Mucosa of rectum (tissue), 2 donors: ENCODE results near the gene SNAI1.

Experiments used
- H3K27ac ChIP-seq, 2 donors: one replicate each; pipeline ENCODE4 v1.7.0; 2013; ENCODE audit warnings: inconsistent platforms in 2 of 2, low read depth in 2 of 2, low read length in 2 of 2
- H3K27me3 ChIP-seq, 2 donors: one replicate each; pipeline ENCODE4 v1.7.0; 2013; ENCODE audit warnings: low read length in 2 of 2; ENCODE audit not compliant: control insufficient read depth in 2 of 2, insufficient read depth in 2 of 2
- H3K36me3 ChIP-seq, 2 donors: one replicate each; pipeline ENCODE4 v1.7.0; 2013; ENCODE audit warnings: low read length in 2 of 2; ENCODE audit not compliant: control insufficient read depth in 2 of 2, insufficient read depth in 2 of 2
- H3K4me1 ChIP-seq, 2 donors: one replicate each; pipeline ENCODE4 v1.7.0; 2013; ENCODE audit warnings: low read length in 2 of 2, mild to moderate bottlenecking in 1 of 2; ENCODE audit not compliant: control insufficient read depth in 2 of 2, insufficient read depth in 2 of 2
- H3K4me3 ChIP-seq, 2 donors: one replicate each; pipeline ENCODE4 v1.7.0; 2013; ENCODE audit warnings: low read length in 2 of 2
- H3K9ac ChIP-seq, 2 donors: one replicate each; pipeline ENCODE4 v1.7.0; 2013; ENCODE audit warnings: low read length in 2 of 2, low read depth in 1 of 2, mild to moderate bottlenecking in 1 of 2
- H3K9me3 ChIP-seq, 2 donors: one replicate each; pipeline ENCODE4 v1.7.0; 2013; ENCODE audit warnings: low read length in 2 of 2; ENCODE audit not compliant: control insufficient read depth in 2 of 2
- donor health status: healthy.
- donor health status: Normal muscosa, but diverticular disease.

Gene SNAI1

GRCh38 chr20:49982346-49983122 is at the start of gene SNAI1:
Gene SNAI1, plus strand, starts transcription at chr20:49982980. Its CDS starts 80 bp downstream, at chr20:49983060.
- Histone ChIP-seq H3K4me3 (peak within 1 kb of the TSS; percentile 56 to 70), H3K4me1 (peaks cover 9 to 15% of the 10 kb centered on the region in 2 donors), H3K27me3 (peaks cover 2 to 9% of the 10 kb centered on the region in 2 donors), H3K9ac (peak within 1 kb of the TSS; percentile 62 to 68), H3K9me3 (no peaks in the 10 kb centered on the region), H3K36me3 (no peaks in the 10 kb centered on the region), H3K27ac (peak within 1 kb of the TSS; percentile 26 to 61)

- Histone ChIP-seq H3K27ac (peak overlapping the region; percentile 32 to 37), H3K4me1 (peaks cover 29 to 32% of the 10 kb centered on the region in 2 donors), H3K9ac (peak overlapping the region; percentile 56 to 70), H3K27me3 (no peaks in the 10 kb centered on the region), H3K4me3 (peak overlapping the region; percentile 81 to 98), H3K36me3 (peaks cover 0 to 8% of the 10 kb centered on the region in 2 donors), H3K9me3 (no peaks in the 10 kb centered on the region)
Observed at GRCh38 chr20:49935746-49936152, 47.0 kb upstream of the SNAI1 start.

GRCh38 chr20:49936153-49937026 is 46.4 kb upstream of the SNAI1 start, which contains the start of gene RNF114:
Gene RNF114, plus strand, starts transcription at chr20:49936397. Its CDS starts 16 bp downstream, at chr20:49936413.
- Histone ChIP-seq H3K9ac (peak within 1 kb of the TSS; percentile 94 to 97), H3K9me3 (no peaks in the 10 kb centered on the region), H3K4me1 (peaks cover 29 to 32% of the 10 kb centered on the region in 2 donors), H3K4me3 (peak within 1 kb of the TSS; percentile 81 to 98), H3K27ac (peak within 1 kb of the TSS; percentile 88 to 90), H3K27me3 (no peaks in the 10 kb centered on the region), H3K36me3 (peaks cover 3 to 11% of the 10 kb centered on the region in 2 donors)

- Histone ChIP-seq H3K36me3 (peaks cover 10 to 20% of the 10 kb centered on the region in 2 donors), H3K27me3 (no peaks in the 10 kb centered on the region), H3K9ac (peak overlapping the region; percentile 94 to 97), H3K4me1 (peaks cover 29 to 32% of the 10 kb centered on the region in 2 donors), H3K4me3 (peak overlapping the region; percentile 81 to 98), H3K27ac (peak overlapping the region; percentile 88 to 90), H3K9me3 (no peaks in the 10 kb centered on the region)
Observed at GRCh38 chr20:49937027-49937929, 45.5 kb upstream of the SNAI1 start.

GRCh38 chr20:49938173-49939163 is 44.3 kb upstream of the SNAI1 start:
- Histone ChIP-seq H3K27me3 (no peaks in the 10 kb centered on the region), H3K4me1 (peaks cover 29 to 32% of the 10 kb centered on the region in 2 donors), H3K9ac (peak overlapping the region in 1 of 2 donors; percentile 94), H3K4me3 (peak overlapping the region; percentile 17 to 98), H3K9me3 (no peaks in the 10 kb centered on the region), H3K36me3 (peaks cover 15 to 24% of the 10 kb centered on the region in 2 donors), H3K27ac (peak overlapping the region; percentile 88 to 90)

- peaks cover 30 to 45% of the 10 kb centered on the region in 2 donors for H3K36me3 ChIP-seq
- no peak overlapping the region for H3K9ac ChIP-seq
- H3K27me3 ChIP-seq: no peaks in the 10 kb centered on the region
- H3K27ac ChIP-seq: no peak overlapping the region
- no peaks in the 10 kb centered on the region for H3K9me3 ChIP-seq
- H3K4me3 ChIP-seq: no peak overlapping the region
- H3K4me1 ChIP-seq: peaks cover 24 to 25% of the 10 kb centered on the region in 2 donors
Observed at GRCh38 chr20:49941456-49941855, 41.3 kb upstream of the SNAI1 start.

GRCh38 chr20:49942303-49942702 is 40.5 kb upstream of the SNAI1 start:
- no peak overlapping the region for H3K27ac ChIP-seq
- H3K9ac ChIP-seq: no peak overlapping the region
- H3K9me3 ChIP-seq: no peaks in the 10 kb centered on the region

GRCh38 chr20:49942942-49943341 is 39.8 kb upstream of the SNAI1 start:
- H3K9ac ChIP-seq: no peak overlapping the region
- no peaks in the 10 kb centered on the region for H3K9me3 ChIP-seq
- H3K36me3 ChIP-seq: peaks cover 35 to 52% of the 10 kb centered on the region in 2 donors
- no peaks in the 10 kb centered on the region for H3K27me3 ChIP-seq
- H3K4me3 ChIP-seq: no peak overlapping the region
- no peak overlapping the region for H3K27ac ChIP-seq
- H3K4me1 ChIP-seq: peaks cover 15% of the 10 kb centered on the region in 2 donors

More at GRCh38 chr20:49942303-49942702, 40.5 kb upstream of the SNAI1 start:
- no peaks in the 10 kb centered on the region for H3K27me3 ChIP-seq
- peaks cover 33 to 50% of the 10 kb centered on the region in 2 donors for H3K36me3 ChIP-seq
- H3K4me3 ChIP-seq: no peak overlapping the region
- H3K4me1 ChIP-seq: peaks cover 22% of the 10 kb centered on the region in 2 donors
